Measurements from ENCODE around the gene IPO5.
A peak's percentile ranks its signal among the peaks of the same experiment; 100 is the strongest.
"Not testable (repeated sequence)": the region's sequence is repeated elsewhere in the genome, so short reads cannot be mapped to it uniquely, and the experiment has no call there.

Gene IPO5

DNA sequence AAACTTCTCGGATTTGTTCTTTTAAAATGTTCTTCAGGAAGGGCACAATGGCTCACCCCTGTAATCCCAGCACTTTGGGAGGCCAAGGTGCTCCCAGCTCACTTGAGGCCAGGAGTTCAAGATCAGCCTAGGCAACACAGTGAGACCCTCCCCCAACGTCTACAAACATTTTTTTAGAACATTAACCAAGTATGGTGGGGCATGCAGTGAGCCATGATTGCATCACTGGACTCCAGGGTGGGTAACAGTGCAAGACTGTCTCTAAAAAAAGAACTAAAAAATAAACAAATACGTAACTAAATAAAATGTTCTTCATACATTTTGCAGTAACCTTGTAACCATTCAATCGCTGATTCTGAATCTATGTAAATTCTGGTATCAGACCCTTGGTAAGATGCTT is 2.1 kb upstream of the IPO5 start:
- no peak for DNase-seq

- DNase-seq: not testable (repeated sequence)
Measured at GRCh38 chr13:97952831-97953230, 644 bp upstream of the IPO5 start.

GRCh38 chr13:97961340-97961739 is 7.9 kb downstream of the IPO5 start:
- DNase-seq: no peak

- DNase-seq: no peak
Measured at GRCh38 chr13:97962887-97963286, 9.4 kb downstream of the IPO5 start.

DNA sequence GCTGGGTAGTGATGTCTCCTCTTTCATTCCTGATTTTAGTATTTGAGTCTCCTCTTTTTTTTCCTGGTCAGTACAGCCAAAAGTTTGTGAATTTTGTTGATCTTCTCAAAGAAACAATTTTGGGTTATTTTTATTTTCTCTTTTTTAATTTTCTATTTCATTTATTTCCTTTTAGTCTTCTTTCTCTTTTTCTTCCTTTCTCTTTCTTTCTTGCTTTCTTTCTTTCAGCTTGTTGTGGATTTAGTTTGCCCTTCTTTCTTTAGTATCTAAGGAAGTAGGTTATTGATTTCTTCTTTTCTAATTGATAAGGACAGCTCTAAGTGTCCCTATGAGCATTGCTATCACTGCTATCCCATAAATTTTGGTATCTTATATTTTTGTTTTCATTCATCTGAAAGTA is 13.8 kb downstream of the IPO5 start:
- no peak for DNase-seq

- DNase-seq: no peak
Measured at GRCh38 chr13:97967948-97968347, 14.5 kb downstream of the IPO5 start.

- no peak for DNase-seq
Measured at GRCh38 chr13:97971519-97971918, 18.0 kb downstream of the IPO5 start.

DNA sequence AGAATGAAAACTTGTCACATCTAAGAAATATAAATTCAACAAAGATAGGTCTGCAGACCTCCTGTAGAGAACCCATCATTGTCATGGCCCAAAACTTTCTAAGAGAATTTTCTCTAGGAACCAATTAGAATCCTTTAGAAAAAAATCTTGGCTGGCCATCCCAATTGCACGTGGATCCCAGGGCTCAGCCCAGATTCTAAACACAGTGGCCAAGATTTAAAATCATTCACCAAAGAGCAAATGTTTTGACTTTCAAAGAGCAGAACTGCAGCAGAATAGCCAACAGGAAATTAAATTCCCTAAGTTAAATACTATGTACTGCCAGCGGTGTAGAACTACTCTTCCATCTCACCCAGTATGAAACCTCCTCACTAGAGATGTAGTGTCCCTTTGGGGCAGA is 21.3 kb downstream of the IPO5 start:
- DNase-seq: no peak

DNA sequence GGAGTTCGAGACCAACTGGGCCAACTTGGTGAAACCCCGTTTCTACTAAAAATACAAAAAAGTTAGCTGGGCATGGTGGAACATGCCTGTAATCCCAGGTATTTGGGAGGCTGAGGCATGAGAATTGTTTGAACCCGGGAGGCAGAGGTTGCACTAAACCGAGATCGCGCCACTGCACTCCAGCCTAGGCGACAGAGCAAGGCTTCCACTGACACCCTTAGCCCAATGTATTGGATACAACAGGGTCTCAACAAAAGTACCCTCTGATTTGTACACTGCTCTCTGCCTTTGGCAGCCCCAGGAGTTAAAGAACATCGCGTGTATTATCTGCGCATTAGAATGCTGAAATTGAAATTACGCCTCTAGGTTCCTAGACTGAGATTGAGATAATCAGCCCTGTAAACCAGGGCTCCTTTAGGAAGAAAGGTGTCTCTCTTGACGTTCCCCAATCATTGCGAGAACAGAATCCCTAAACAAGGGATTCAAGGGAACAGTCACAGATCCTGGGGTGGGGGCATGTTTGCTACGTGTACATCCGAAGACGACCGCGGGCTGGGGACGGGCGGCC is 21.9 kb downstream of the IPO5 start:
- DNase-seq: no peak

DNA sequence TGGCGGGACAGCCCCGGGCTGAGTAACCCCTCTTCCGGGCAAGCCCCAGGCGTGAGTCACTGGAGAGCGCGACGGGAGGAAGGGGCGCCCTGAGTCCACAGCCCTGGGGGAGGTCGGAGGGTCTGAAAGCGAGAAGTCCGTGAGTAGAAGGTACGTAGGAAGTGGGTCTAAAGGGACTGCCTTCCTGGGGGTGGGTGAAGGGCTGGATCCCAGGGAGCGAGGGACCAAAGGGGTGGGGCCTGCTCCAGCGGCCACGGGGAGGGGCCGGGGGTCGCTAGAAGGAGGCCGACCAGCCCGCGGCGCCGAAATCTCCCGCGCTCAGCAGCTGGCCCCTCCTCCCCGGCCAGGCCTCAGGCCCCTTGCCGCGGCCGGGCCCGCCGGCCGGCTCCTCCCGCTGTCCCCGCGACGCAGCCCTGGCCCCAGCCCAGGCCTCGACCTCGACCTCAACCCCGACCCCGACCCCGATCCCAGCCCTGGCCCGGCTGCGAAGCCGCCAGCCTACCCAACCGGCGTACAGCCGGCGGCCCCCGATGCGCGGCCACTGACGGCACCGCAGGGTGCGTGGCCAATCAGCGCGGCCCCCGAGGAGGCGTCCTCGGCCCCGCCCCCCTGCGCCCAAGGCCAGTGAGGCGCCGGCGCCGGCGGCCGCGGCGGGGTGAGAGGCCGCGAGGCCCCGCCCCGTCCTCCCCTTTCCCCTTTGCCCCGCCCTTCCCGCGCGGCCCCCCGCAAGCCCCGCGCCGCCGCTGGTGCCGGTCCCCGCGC is 22.6 kb downstream of the IPO5 start:
- DNase-seq: peak; percentile 92

- DNase-seq: peak; percentile 33
Measured at GRCh38 chr13:97976610-97977521, 23.4 kb downstream of the IPO5 start.

DNA sequence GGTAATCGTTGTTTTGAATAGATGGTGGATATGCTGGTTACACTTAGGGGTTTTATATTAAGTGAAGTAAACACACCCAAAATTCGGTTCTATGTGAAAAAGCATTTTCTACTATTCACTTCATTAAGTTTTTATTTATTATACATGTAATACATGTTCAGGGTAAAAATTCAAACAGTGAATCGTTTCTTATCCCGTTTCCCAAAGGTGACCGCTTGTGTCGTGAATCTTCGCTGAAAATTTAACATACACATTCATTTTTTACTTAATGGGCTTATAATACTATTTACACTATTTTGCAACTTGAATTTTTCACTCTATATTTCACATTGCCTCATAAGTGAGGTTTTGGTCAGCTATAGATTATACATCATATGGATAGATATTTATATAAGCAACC is 24.5 kb downstream of the IPO5 start:
- DNase-seq: no peak

GRCh38 chr13:97978651-97979050 is 25.2 kb downstream of the IPO5 start:
- no peak for DNase-seq

DNA sequence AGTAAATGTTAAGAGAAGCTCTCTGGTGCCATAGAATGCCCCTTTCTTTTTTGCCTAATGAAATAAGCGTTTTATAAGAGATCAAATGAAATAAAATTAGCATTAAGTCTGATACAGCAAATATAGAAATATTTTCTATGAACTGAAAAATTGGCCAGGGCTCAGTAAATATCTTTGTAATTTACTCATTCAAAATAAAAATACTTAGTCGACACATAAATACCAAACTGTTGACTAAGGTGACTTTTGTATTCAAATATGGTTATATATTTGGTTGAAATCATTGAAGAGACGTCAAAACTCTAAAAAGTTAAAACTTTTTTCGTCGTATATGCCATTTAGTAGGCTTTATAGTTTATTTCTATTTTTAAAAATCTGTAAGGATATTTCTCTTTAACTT is 25.6 kb downstream of the IPO5 start:
- DNase-seq: no peak

- DNase-seq: no peak
Measured at GRCh38 chr13:97979556-97979955, 26.1 kb downstream of the IPO5 start.

GRCh38 chr13:97982286-97982685 is 28.8 kb downstream of the IPO5 start:
- DNase-seq: no peak

GRCh38 chr13:97986835-97987234 is 33.4 kb downstream of the IPO5 start:
- DNase-seq: no peak

GRCh38 chr13:97999653-98000052 is 46.2 kb downstream of the IPO5 start:
- DNase-seq: no peak

GRCh38 chr13:98004107-98004506 is 50.6 kb downstream of the IPO5 start:
- DNase-seq: no peak

DNA sequence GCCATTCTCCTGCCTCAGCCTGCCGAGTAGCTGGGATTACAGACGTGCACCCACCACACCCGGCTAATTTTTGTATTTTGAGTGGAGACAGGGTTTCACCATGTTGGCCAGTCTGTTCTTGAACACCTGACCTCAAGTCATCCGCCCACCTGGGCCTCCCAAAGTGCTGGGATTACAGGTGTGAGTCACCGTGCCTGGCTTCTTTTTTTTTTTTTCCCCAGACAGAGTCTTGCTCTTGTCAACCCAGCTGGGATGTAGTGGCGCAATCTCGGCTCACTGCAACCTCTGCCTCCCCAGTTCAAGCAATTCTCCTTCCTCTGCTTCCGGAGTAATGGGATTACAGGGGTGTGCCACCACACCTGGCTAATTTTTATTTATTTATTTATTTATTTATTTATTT is 51.5 kb downstream of the IPO5 start:
- DNase-seq: not testable (repeated sequence)

- DNase-seq: no peak
Measured at GRCh38 chr13:98007001-98007400, 53.5 kb downstream of the IPO5 start.

GRCh38 chr13:98013241-98013640 is 59.8 kb downstream of the IPO5 start:
- no peak for DNase-seq

- DNase-seq: no peak
Measured at GRCh38 chr13:98014766-98015165, 61.3 kb downstream of the IPO5 start.

DNA sequence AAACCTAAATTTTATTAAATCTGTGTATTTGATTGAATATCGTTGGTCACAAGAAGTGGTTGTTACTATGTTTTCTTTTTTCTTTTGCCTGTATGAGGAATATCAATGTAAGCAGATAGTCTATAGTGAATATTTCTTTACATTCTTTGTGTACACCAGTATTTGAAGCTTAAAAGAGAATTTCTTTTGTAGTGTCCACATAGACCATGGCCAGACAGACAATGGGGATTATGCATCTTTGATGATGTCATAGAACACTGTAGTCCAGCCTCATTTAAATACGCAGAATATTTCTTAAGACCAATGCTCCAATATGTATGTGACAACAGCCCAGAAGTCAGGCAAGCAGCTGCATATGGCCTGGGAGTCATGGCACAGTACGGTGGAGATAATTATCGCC is 64.8 kb downstream of the IPO5 start:
- DNase-seq: no peak
